Measurements from ENCODE around the gene CA12. TPM values are rescaled to one million over a fixed set of nuclear protein-coding genes. Genes with fewer than 3 reads are reported as not detected.

The CA12 gene
- total RNA-seq, 1 donor from 2014 or later = 0.46 TPM

GRCh38 chr15:63357731-63358130, 23.9 kb downstream of the CA12 start:
- intact Hi-C loops (cut with micrococcal nuclease) = no loop called here
- Mint-ChIP-seq H3K27me3 (ENCODE audit: low read depth) (peaks cover 17% of the 10 kb centered on the region), H3K4me1 (ENCODE audit: low read depth) (no peaks in the 10 kb centered on the region), H3K9me3 (no peaks in the 10 kb centered on the region), H3K36me3 (ENCODE audit: low read depth) (no peaks in the 10 kb centered on the region), H3K27ac (no peak overlapping the region), H3K4me3 (ENCODE audit: low read depth) (no peak overlapping the region)
- no peak for DNase-seq (ENCODE audit: low spot score)

- Mint-ChIP-seq H3K27ac (no peak overlapping the region), H3K4me1 (ENCODE audit: low read depth) (no peaks in the 10 kb centered on the region), H3K36me3 (ENCODE audit: low read depth) (no peaks in the 10 kb centered on the region), H3K27me3 (ENCODE audit: low read depth) (peaks cover 16% of the 10 kb centered on the region), H3K4me3 (ENCODE audit: low read depth) (no peak overlapping the region), H3K9me3 (no peaks in the 10 kb centered on the region)
- intact Hi-C loops (cut with micrococcal nuclease) = no loop called here
- no peak for DNase-seq (ENCODE audit: low spot score)
Observed at GRCh38 chr15:63357061-63357460, 24.6 kb downstream of the CA12 start.

- Mint-ChIP-seq H3K27ac (no peak overlapping the region), H3K27me3 (ENCODE audit: low read depth) (peaks cover 12% of the 10 kb centered on the region), H3K36me3 (ENCODE audit: low read depth) (no peaks in the 10 kb centered on the region), H3K4me3 (ENCODE audit: low read depth) (no peak overlapping the region), H3K9me3 (no peaks in the 10 kb centered on the region), H3K4me1 (ENCODE audit: low read depth) (no peaks in the 10 kb centered on the region)
- intact Hi-C loops (cut with micrococcal nuclease) = no loop called here
- DNase-seq (ENCODE audit: low spot score) = no peak
Observed at GRCh38 chr15:63354821-63355650, 26.6 kb downstream of the CA12 start.

- Mint-ChIP-seq H3K9me3 (no peaks in the 10 kb centered on the region), H3K4me3 (ENCODE audit: low read depth) (no peak overlapping the region), H3K36me3 (ENCODE audit: low read depth) (no peaks in the 10 kb centered on the region), H3K27ac (no peak overlapping the region), H3K27me3 (ENCODE audit: low read depth) (peaks cover 5% of the 10 kb centered on the region), H3K4me1 (ENCODE audit: low read depth) (no peaks in the 10 kb centered on the region)
- intact Hi-C loops (cut with micrococcal nuclease) = no loop called here
- no peak for DNase-seq (ENCODE audit: low spot score)
Observed at GRCh38 chr15:63353887-63354286, 27.8 kb downstream of the CA12 start.

GRCh38 chr15:63353261-63353660, 28.4 kb downstream of the CA12 start:
- Mint-ChIP-seq H3K9me3 (no peaks in the 10 kb centered on the region), H3K27ac (no peak overlapping the region), H3K4me1 (ENCODE audit: low read depth) (no peaks in the 10 kb centered on the region), H3K4me3 (ENCODE audit: low read depth) (no peak overlapping the region), H3K27me3 (ENCODE audit: low read depth) (peaks cover 3% of the 10 kb centered on the region), H3K36me3 (ENCODE audit: low read depth) (no peaks in the 10 kb centered on the region)
- intact Hi-C loops (cut with micrococcal nuclease) = no loop called here
- DNase-seq (ENCODE audit: low spot score) = no peak

- Mint-ChIP-seq H3K9me3 (no peaks in the 10 kb centered on the region), H3K27me3 (ENCODE audit: low read depth) (peaks cover 3% of the 10 kb centered on the region), H3K4me1 (ENCODE audit: low read depth) (no peaks in the 10 kb centered on the region), H3K4me3 (ENCODE audit: low read depth) (no peak overlapping the region), H3K27ac (no peak overlapping the region), H3K36me3 (ENCODE audit: low read depth) (no peaks in the 10 kb centered on the region)
- intact Hi-C loops (cut with micrococcal nuclease) = no loop called here
- DNase-seq (ENCODE audit: low spot score) = no peak
Observed at GRCh38 chr15:63352808-63353207, 28.8 kb downstream of the CA12 start.

- Mint-ChIP-seq H3K9me3 (no peaks in the 10 kb centered on the region), H3K4me1 (ENCODE audit: low read depth) (no peaks in the 10 kb centered on the region), H3K36me3 (ENCODE audit: low read depth) (no peaks in the 10 kb centered on the region), H3K27ac (no peak overlapping the region), H3K27me3 (ENCODE audit: low read depth) (peaks cover 3% of the 10 kb centered on the region), H3K4me3 (ENCODE audit: low read depth) (no peak overlapping the region)
- DNase-seq (ENCODE audit: low spot score) = no peak
- intact Hi-C loops (cut with micrococcal nuclease) = no loop called here
Observed at GRCh38 chr15:63351170-63351569, 30.5 kb downstream of the CA12 start.

- intact Hi-C loops (cut with micrococcal nuclease) = no loop called here
- peaks cover 1% of the 10 kb centered on the region for H3K27me3 Mint-ChIP-seq (ENCODE audit: low read depth)
Observed at GRCh38 chr15:63350178-63350621, 31.4 kb downstream of the CA12 start.

GRCh38 chr15:63349621-63350020, 32.0 kb downstream of the CA12 start:
- Mint-ChIP-seq H3K36me3 (ENCODE audit: low read depth) (no peaks in the 10 kb centered on the region), H3K9me3 (no peaks in the 10 kb centered on the region), H3K27ac (no peak overlapping the region), H3K4me3 (ENCODE audit: low read depth) (no peak overlapping the region), H3K4me1 (ENCODE audit: low read depth) (peaks cover 5% of the 10 kb centered on the region), H3K27me3 (ENCODE audit: low read depth) (peaks cover 1% of the 10 kb centered on the region)
- intact Hi-C loops (cut with micrococcal nuclease) = no loop called here
- DNase-seq (ENCODE audit: low spot score) = no peak

More at GRCh38 chr15:63350178-63350621, 31.4 kb downstream of the CA12 start:
- no peaks in the 10 kb centered on the region for H3K36me3 Mint-ChIP-seq (ENCODE audit: low read depth)
- no peaks in the 10 kb centered on the region for H3K4me1 Mint-ChIP-seq (ENCODE audit: low read depth)
- H3K27ac Mint-ChIP-seq = no peak overlapping the region
- no peaks in the 10 kb centered on the region for H3K9me3 Mint-ChIP-seq
- DNase-seq (ENCODE audit: low spot score) = no peak
- no peak overlapping the region for H3K4me3 Mint-ChIP-seq (ENCODE audit: low read depth)

- H3K36me3 Mint-ChIP-seq (ENCODE audit: low read depth) = no peaks in the 10 kb centered on the region
- no peak for DNase-seq (ENCODE audit: low spot score)
- intact Hi-C loops (cut with micrococcal nuclease) = no loop called here
- H3K4me3 Mint-ChIP-seq (ENCODE audit: low read depth) = no peak overlapping the region
- peaks cover 6% of the 10 kb centered on the region for H3K4me1 Mint-ChIP-seq (ENCODE audit: low read depth)
- H3K27ac Mint-ChIP-seq = no peak overlapping the region
- H3K9me3 Mint-ChIP-seq = no peaks in the 10 kb centered on the region
- peaks cover 1% of the 10 kb centered on the region for H3K27me3 Mint-ChIP-seq (ENCODE audit: low read depth)
Observed at GRCh38 chr15:63349156-63349555, 32.5 kb downstream of the CA12 start.

- no peak overlapping the region for H3K27ac Mint-ChIP-seq
- H3K4me1 Mint-ChIP-seq (ENCODE audit: low read depth) = peaks cover 13% of the 10 kb centered on the region
- no peaks in the 10 kb centered on the region for H3K36me3 Mint-ChIP-seq (ENCODE audit: low read depth)
- H3K27me3 Mint-ChIP-seq (ENCODE audit: low read depth) = peaks cover 1% of the 10 kb centered on the region
- intact Hi-C loops (cut with micrococcal nuclease) = no loop called here
- DNase-seq (ENCODE audit: low spot score) = no peak
- H3K4me3 Mint-ChIP-seq (ENCODE audit: low read depth) = no peak overlapping the region
- H3K9me3 Mint-ChIP-seq = no peaks in the 10 kb centered on the region
Observed at GRCh38 chr15:63348392-63348791, 33.3 kb downstream of the CA12 start.

GRCh38 chr15:63347074-63347857, 34.4 kb downstream of the CA12 start:
- H3K27ac Mint-ChIP-seq = no peak overlapping the region

GRCh38 chr15:63345391-63345752, 36.3 kb downstream of the CA12 start:
- peaks cover 16% of the 10 kb centered on the region for H3K4me1 Mint-ChIP-seq (ENCODE audit: low read depth)
- H3K27me3 Mint-ChIP-seq (ENCODE audit: low read depth) = no peaks in the 10 kb centered on the region
- no peak for DNase-seq (ENCODE audit: low spot score)
- no peak overlapping the region for H3K4me3 Mint-ChIP-seq (ENCODE audit: low read depth)
- no peaks in the 10 kb centered on the region for H3K36me3 Mint-ChIP-seq (ENCODE audit: low read depth)
- no peak overlapping the region for H3K27ac Mint-ChIP-seq
- H3K9me3 Mint-ChIP-seq = no peaks in the 10 kb centered on the region
- intact Hi-C loops (cut with micrococcal nuclease) = no loop called here

More at GRCh38 chr15:63347074-63347857, 34.4 kb downstream of the CA12 start:
- no peaks in the 10 kb centered on the region for H3K9me3 Mint-ChIP-seq
- intact Hi-C loops (cut with micrococcal nuclease) = no loop called here
- H3K36me3 Mint-ChIP-seq (ENCODE audit: low read depth) = no peaks in the 10 kb centered on the region
- H3K4me3 Mint-ChIP-seq (ENCODE audit: low read depth) = no peak overlapping the region
- H3K27me3 Mint-ChIP-seq (ENCODE audit: low read depth) = no peaks in the 10 kb centered on the region
- no peak for DNase-seq (ENCODE audit: low spot score)
- peaks cover 16% of the 10 kb centered on the region for H3K4me1 Mint-ChIP-seq (ENCODE audit: low read depth)

Measured in activated T-helper 2 cell treated with anti-CD3 and anti-CD28 coated beads, Interferon-gamma antibody, Interleukin-2, Interleukin-4, amounts not matched to agents 10 μg/mL and 5 μg/mL and 100 μg/mL, durations not matched to agents 14 hours and 24 hours and 36 hours (primary cell).